Bone marrow (tissue), 2 donors: Measurements from ENCODE around the gene TUBA1C.
"Not testable (repeated sequence)": the region's sequence is repeated elsewhere in the genome, so short reads cannot be mapped to it uniquely, and the experiment has no call there.

ENCODE experiments used
- DNase-seq, 2 donors: peaks; one replicate each; lab custom pipeline; 2025; lab: John Stamatoyannopoulos, UW

The TUBA1C gene

GRCh38 chr12:49255857-49256637, 8.8 kb upstream of the TUBA1C start:
- DNase-seq: no peak

- DNase-seq: not testable (repeated sequence)
These were observed 7.2 kb upstream of the TUBA1C start for GRCh38 chr12:49257508-49258184.

- DNase-seq: no peak
These were observed 5.4 kb upstream of the TUBA1C start for GRCh38 chr12:49259452-49259851.

- no peak for DNase-seq
These were observed 4.7 kb upstream of the TUBA1C start for GRCh38 chr12:49260166-49260565.

- DNase-seq: no peak
These were observed 4.1 kb upstream of the TUBA1C start for GRCh38 chr12:49260571-49261363.

GRCh38 chr12:49261721-49262120, 3.2 kb upstream of the TUBA1C start:
- no peak for DNase-seq

- DNase-seq: no peak
These were observed 1.5 kb upstream of the TUBA1C start for GRCh38 chr12:49263400-49263763.

GRCh38 chr12:49264466-49264872, 413 bp upstream of the TUBA1C start:
- no peak for DNase-seq

GRCh38 chr12:49269191-49269590, 4.3 kb downstream of the TUBA1C start:
- not testable (repeated sequence) for DNase-seq

GRCh38 chr12:49272790-49273725, 8.2 kb downstream of the TUBA1C start:
- DNase-seq: no peak

- DNase-seq: no peak
These were observed 9.0 kb downstream of the TUBA1C start for GRCh38 chr12:49273726-49274395.

GRCh38 chr12:49274396-49275069, 9.7 kb downstream of the TUBA1C start:
- DNase-seq: no peak

GRCh38 chr12:49276304-49277290, 11.7 kb downstream of the TUBA1C start:
- no peak for DNase-seq

GRCh38 chr12:49277466-49277865, 12.6 kb downstream of the TUBA1C start:
- DNase-seq: no peak

- DNase-seq: no peak
These were observed 14.9 kb downstream of the TUBA1C start for GRCh38 chr12:49279706-49280159.

- DNase-seq: not testable (repeated sequence)
These were observed 15.7 kb downstream of the TUBA1C start for GRCh38 chr12:49280545-49280944.

GRCh38 chr12:49282302-49282701, 17.4 kb downstream of the TUBA1C start:
- no peak for DNase-seq

- DNase-seq: not testable (repeated sequence)
These were observed 18.0 kb downstream of the TUBA1C start for GRCh38 chr12:49282740-49283375.
